ENCODE measurements around the gene FEV.

The FEV gene

GRCh38 chr2:218985021-218985324, at the start of gene FEV:
FEV (minus strand) TSS chr2:218985184; CDS start chr2:218985075, 109 bp downstream.
- DNase-seq (ENCODE audit: low spot score), result no peak

DNA sequence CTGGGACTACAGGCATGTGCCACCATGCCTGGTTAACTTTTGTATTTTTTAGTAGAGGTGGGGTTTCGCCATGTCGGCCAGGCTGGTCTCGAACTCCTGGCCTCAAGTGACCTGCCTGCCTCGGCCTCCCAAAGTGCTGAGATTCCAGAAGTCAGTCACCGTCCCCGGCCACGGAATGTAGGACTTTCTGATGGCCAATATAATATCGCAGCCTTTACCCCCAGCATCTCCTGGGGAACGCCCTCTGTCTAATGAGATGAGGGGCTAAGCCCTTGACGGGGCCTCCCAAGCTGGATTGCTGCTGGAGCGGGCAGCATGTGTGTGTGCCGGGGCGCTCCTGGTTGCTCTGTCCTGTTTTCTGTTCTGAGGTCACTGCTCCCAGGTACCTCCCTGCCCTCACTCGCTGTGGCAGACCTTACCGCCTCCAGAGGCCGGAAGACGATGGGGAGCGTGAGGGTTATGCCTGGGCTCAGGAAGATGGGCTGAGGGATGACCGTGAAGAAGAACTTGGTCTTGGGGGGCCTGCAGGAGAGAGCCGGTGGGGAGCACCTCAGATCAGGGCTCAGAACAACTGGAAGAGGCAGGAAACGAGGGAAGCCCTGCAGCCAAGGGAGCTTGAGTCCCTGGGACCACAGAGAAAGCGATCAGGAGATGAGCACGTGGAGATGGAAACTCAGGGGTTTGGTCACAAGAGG, 47.2 kb upstream of the FEV start:
- no peak for DNase-seq (ENCODE audit: low spot score)

- no peak for DNase-seq (ENCODE audit: low spot score)
Observed at GRCh38 chr2:219031005-219031738, 46.2 kb upstream of the FEV start.

- DNase-seq (ENCODE audit: low spot score), result no peak
Observed at GRCh38 chr2:219030177-219030940, 45.4 kb upstream of the FEV start.

- DNase-seq (ENCODE audit: low spot score), result peak; percentile 53
Observed at GRCh38 chr2:219029829-219030165, 44.8 kb upstream of the FEV start.

- no peak for DNase-seq (ENCODE audit: low spot score)
Observed at GRCh38 chr2:219028996-219029828, 44.2 kb upstream of the FEV start.

DNA sequence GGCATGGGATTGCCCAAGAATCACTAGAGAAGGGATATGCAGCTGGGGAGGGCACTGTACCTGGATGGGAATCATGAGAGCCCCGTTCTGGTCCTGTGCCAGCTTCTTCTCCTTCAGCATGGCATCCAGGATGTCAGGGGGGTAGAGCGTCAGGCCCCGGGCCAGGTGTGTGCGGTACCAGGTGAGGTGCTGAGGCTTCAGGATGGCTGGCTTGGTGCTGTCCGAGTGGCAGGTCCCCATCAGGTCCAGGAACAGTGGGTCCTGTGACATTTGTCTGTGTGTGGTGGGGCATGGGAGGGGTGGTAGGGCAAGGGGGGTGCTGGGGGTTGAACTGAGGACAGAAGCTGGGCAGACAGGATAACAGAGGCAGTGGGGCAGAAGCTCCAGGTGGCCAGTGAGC, 43.2 kb upstream of the FEV start:
- no peak for DNase-seq (ENCODE audit: low spot score)

DNA sequence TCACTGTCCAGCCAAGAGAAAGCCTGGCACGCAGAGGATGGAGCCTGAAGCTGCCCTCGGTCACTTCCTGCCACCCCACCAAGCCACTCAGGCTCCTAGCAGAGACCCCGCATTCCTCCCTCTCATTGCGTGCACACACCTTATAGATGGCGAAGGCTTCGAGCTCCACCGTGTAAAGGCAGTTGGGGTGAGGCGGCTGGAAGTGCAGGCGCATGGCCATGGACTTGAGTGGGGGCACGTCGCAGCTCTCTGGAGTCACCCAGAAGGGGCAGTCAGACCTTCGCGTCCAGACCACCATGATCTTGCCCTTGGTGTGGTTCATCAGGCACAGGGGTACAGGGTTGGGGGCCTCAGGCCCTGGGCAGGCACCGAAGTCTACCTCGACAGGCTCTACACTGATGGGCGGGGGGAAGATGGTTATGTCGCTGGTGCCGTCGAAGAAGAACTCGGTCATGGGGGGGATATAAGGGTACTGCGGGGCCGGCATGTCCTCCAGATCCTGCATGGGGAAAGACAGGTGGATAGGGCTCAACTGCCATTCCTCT, 42.6 kb upstream of the FEV start:
- DNase-seq (ENCODE audit: low spot score), result no peak

DNA sequence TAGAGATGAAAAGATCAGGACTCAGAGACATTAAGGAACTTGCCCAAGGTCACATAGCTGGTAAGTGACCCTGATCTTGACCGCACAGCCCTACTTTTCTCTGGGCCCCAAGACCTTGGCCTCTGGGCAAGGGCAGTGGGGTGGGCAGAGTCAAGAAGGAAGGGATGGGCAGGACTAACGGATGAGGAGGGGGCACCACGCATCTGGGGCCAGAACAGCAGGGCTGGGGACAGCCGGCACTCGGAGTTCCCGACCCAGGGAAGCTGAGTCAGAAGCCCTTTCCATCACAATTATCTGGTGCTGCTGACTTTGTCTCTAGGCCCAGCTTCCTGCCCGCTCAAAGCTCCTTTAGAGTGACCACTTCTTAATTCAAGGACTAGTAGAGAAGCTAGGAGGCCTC, 42.0 kb upstream of the FEV start:
- no peak for DNase-seq (ENCODE audit: low spot score)

DNA sequence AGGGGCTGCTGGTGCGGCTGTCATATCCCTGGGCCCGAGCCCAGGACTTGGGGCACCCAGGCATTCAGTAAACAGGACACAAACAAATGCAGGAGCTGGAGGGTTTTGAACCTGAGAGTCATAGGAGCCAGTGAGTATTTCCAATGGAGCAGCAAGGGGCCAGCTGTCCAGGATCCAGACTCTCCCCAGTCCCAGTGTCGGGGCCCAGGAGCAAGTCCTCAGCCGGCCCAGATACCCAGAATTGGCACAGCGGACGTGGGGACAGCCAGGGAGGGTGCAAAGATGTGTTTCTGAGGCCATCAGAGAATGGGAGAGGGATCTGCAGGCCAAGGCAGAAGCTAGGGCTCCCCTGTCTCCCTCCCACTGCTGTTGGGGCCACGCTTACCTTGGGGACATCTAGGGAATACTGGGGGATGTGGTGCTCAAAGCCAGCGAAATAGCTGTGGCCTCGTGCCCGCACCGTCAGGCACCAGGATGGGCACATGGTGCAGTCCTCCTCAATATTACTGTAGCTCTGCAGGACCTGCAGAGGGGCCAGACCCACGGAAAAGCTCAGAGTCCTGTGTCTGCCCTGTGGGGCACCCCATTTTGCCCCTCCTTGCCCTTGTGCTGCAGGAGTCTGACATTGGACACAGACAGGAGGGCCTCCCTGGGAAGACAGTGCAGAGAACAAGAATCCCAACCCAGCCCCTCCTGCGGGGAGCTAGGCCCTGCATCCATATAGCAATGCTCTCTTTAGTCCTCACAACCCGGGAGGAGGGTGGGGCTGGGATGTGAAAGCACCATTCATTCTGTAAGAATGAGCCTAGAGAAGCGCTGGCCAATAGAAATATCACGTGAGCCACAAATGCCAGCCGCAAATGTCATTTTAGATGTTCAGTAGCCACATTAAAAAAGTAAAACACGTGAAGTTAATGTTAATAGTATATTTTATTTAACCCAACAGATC, 40.9 kb upstream of the FEV start:
- DNase-seq (ENCODE audit: low spot score), result no peak

DNA sequence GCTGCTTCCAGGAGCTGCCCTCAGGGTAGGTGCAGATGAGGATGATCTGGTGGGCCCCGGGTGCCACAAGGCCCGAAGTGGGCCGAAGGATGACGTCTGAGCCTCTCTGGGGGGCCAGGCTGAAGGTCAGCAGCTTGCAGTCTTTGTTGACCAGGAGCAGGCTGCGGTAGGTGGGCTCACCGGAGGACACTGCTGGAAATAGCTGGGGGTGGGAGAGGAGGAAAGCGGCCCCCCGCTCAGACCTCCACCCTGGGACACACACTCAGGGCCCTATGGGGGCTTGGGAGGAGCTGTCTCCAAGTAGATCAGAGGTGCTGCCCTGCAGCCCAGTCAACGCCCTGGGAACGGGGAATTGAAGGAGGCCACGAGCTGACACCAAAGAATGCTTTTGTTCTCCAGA, 39.1 kb upstream of the FEV start:
- no peak for DNase-seq (ENCODE audit: low spot score)

DNA sequence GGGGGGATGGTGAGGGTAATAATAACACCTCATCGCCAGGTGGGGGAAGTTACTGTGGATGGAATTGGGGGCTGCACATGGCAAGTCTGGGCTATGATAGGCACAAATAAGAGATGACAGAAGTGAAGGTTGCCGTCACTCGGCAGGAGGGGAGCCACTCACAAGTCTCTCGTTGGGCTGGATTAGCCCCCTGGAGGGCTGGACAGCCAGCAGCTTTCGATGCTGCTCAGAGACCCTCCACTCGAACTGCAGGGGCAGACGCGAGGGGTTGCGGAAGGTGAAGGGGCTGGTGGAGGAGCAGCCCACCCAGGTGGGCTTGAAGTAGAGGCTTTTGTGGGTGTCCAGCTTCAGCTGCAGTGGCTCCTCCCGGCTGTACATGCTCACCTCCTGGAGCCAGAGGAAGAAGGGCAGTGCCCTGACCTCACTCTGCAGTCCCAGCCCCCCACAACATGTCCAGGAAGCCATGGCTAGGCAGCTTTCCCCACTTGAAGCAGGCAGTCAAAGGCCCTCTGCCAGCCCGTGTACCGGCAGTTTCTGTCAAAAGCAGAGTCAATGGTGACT, 38.1 kb upstream of the FEV start:
- DNase-seq (ENCODE audit: low spot score), result no peak

GRCh38 chr2:219022616-219023015, 37.6 kb upstream of the FEV start:
- no peak for DNase-seq (ENCODE audit: low spot score)

DNA sequence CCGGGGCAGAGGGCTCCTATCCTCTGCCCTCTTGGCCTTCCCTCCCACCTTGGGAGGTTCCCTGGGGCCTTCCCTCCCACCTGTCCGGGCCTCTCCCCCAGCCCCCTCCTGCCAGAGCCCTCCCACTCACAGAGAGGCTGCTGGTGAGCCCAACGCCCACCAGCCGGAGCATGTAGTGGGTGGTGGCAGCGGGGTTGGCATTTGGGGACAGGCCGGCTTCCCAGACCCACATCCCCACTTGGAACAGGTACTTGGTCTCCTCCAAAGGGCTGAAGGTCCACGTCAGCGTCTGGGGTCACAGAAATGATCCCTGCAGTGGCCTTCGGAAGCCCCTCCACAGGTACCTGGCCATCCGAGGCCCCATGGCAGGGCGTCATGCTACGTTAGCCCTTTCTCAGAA, 37.1 kb upstream of the FEV start:
- no peak for DNase-seq (ENCODE audit: low spot score)

GRCh38 chr2:219021591-219021990, 36.6 kb upstream of the FEV start:
- no peak for DNase-seq (ENCODE audit: low spot score)

DNA sequence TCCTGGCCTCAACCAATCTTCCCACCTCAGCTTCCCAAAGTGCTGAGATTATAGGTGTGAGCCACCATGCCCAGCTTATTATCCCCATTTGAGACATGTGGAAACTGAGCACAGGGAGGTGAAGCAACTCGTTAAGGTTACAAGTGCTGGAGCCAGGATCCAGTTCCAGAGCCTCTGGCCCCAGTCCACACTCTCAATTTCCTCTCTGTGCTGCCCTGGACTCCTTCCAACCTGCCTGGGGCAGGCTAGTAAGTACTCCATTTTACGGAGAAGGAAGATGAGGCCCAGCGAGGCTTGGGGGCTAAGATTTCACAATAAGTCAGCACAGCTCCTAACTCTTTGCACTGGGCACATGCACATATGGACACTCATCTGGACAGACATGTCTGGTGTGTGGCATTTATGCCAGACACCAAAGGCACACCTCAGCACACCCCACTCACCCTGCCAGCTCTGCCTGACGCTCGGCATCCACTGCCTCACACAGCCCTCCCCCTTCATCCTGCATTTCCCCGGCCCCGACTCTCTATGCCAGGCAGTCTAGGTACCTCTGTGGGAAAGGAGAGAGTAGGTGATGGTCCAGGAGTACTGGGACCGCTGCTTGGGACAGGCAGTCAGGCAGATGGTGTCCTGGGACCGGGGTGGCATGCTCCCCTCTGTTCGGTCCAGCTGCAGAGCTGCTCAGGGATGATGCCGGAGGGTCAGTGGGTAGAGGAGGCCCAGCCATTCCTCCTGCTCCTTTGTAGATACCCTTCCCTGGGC, 35.8 kb upstream of the FEV start:
- DNase-seq (ENCODE audit: low spot score), result no peak

- no peak for DNase-seq (ENCODE audit: low spot score)
Observed at GRCh38 chr2:219019436-219019835, 34.5 kb upstream of the FEV start.

- DNase-seq (ENCODE audit: low spot score), result no peak
Observed at GRCh38 chr2:219018726-219019125, 33.7 kb upstream of the FEV start.

DNA sequence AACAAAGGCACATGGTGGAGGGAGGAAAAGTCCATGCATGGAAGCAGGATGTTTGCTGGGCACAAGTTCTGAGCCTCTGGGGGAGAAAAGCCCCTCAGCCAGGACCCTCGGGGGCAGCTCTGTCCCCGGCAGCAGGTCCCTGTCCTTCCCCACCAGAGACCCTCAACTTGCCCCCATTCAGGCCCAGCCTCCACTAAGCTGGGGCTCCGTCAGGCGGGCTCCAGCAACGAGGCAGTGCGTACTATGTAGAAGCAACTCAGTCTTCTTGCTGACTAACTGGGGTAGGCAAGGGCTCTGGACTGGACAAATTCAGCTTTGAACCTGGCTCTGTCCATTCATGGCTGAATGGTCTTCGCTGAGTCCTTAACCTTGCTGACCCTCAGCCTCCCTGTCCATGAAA, 33.3 kb upstream of the FEV start:
- no peak for DNase-seq (ENCODE audit: low spot score)
